HT-29 (cell line): ENCODE results near the gene TTI1. TPM values are rescaled to one million over a fixed set of nuclear protein-coding genes. Genes with fewer than 3 reads are reported as not detected.
"Not testable (repeated sequence)": the region's sequence is repeated elsewhere in the genome, so short reads cannot be mapped to it uniquely, and the experiment has no call there.

ENCODE experiments used
- DNase-seq: peaks from one replicate; pipeline ENCODE4 v3.0.0-alpha.2; 2015; ENCODE audit warnings: low spot score
- total RNA-seq: library from RNA; depleted of rRNA; stranded (reverse); fragments of >200 nt; shearing (Covaris generic); gene quantifications from 2 replicates; pipeline ENCODE4 v1.2.3, GENCODE V29; 2014

TTI1 gene
- total RNA-seq, 1 experiment from 2014 or later: 24.6 TPM

- DNase-seq: no peak
Measured at GRCh38 chr20:37969949-37970855, 63.1 kb downstream of the TTI1 start.

GRCh38 chr20:37968841-37969401 lies 64.3 kb downstream of the TTI1 start:
- no peak for DNase-seq

- not testable (repeated sequence) for DNase-seq
Measured at GRCh38 chr20:37963483-37963882, 69.8 kb downstream of the TTI1 start.

- no peak for DNase-seq
Measured at GRCh38 chr20:37961066-37961465, 72.2 kb downstream of the TTI1 start.

- no peak for DNase-seq
Measured at GRCh38 chr20:37958856-37959520, 74.3 kb downstream of the TTI1 start.

GRCh38 chr20:37956107-37956585 lies 77.1 kb downstream of the TTI1 start:
- DNase-seq: no peak

- no peak for DNase-seq
Measured at GRCh38 chr20:37955511-37955910, 77.7 kb downstream of the TTI1 start.

- no peak for DNase-seq
Measured at GRCh38 chr20:37954626-37955025, 78.6 kb downstream of the TTI1 start.

- no peak for DNase-seq
Measured at GRCh38 chr20:37954190-37954589, 79.1 kb downstream of the TTI1 start.

- DNase-seq: no peak
Measured at GRCh38 chr20:37948956-37949355, 84.3 kb downstream of the TTI1 start.

GRCh38 chr20:37947943-37948342 lies 85.3 kb downstream of the TTI1 start:
- DNase-seq: no peak

- DNase-seq: no peak
Measured at GRCh38 chr20:37946946-37947345, 86.3 kb downstream of the TTI1 start.

- DNase-seq: no peak
Measured at GRCh38 chr20:37945091-37945547, 88.1 kb downstream of the TTI1 start.

GRCh38 chr20:37944456-37944981 lies 88.7 kb downstream of the TTI1 start:
- DNase-seq: no peak

- DNase-seq: no peak
Measured at GRCh38 chr20:37943501-37944455, 89.5 kb downstream of the TTI1 start.

- DNase-seq: no peak
Measured at GRCh38 chr20:37943033-37943432, 90.2 kb downstream of the TTI1 start.

- no peak for DNase-seq
Measured at GRCh38 chr20:37941992-37942391, 91.3 kb downstream of the TTI1 start.

GRCh38 chr20:37941332-37941731 lies 91.9 kb downstream of the TTI1 start:
- DNase-seq: peak; percentile 36

GRCh38 chr20:37940858-37941257 lies 92.4 kb downstream of the TTI1 start:
- DNase-seq: no peak

- DNase-seq: no peak
Measured at GRCh38 chr20:37939701-37940560, 93.3 kb downstream of the TTI1 start.
